ENCODE measurements around the gene DPP10.

DNA sequence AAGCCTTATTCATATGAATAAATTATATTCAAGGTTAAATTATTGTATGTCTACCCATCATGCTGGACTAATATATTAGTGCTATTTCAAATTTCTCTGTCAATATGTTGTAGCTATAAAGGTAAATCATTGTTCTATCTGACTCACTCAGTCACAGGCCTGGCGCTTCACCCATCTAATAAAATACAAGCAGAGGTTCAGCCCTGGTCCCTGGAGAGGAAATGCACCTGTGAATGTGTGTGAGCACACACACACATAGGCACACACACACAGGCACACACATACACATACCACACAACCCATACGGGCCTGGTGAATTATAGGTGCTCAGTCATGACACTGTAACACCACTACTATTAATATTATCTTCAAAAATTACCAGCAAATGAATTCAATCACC, 1396.1 kb downstream of the DPP10 start:
- TF ChIP-seq DNMT1 (CRISPR knock-in tag; IDR thresholded peaks at IDR 0.05) = no peak
- TF ChIP-seq ZBTB7A (CRISPR knock-in tag; IDR thresholded peaks at IDR 0.05) = no peak
- TF ChIP-seq, protein P1, sequence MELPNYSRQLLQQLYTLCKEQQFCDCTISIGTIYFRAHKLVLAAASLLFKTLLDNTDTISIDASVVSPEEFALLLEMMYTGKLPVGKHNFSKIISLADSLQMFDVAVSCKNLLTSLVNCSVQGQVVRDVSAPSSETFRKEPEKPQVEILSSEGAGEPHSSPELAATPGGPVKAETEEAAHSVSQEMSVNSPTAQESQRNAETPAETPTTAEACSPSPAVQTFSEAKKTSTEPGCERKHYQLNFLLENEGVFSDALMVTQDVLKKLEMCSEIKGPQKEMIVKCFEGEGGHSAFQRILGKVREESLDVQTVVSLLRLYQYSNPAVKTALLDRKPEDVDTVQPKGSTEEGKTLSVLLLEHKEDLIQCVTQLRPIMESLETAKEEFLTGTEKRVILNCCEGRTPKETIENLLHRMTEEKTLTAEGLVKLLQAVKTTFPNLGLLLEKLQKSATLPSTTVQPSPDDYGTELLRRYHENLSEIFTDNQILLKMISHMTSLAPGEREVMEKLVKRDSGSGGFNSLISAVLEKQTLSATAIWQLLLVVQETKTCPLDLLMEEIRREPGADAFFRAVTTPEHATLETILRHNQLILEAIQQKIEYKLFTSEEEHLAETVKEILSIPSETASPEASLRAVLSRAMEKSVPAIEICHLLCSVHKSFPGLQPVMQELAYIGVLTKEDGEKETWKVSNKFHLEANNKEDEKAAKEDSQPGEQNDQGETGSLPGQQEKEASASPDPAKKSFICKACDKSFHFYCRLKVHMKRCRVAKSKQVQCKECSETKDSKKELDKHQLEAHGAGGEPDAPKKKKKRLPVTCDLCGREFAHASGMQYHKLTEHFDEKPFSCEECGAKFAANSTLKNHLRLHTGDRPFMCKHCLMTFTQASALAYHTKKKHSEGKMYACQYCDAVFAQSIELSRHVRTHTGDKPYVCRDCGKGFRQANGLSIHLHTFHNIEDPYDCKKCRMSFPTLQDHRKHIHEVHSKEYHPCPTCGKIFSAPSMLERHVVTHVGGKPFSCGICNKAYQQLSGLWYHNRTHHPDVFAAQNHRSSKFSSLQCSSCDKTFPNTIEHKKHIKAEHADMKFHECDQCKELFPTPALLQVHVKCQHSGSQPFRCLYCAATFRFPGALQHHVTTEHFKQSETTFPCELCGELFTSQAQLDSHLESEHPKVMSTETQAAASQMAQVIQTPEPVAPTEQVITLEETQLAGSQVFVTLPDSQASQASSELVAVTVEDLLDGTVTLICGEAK (IDR thresholded peaks at IDR 0.05) = no peak
- TF ChIP-seq, protein P1 (CRISPR knock-in tag; IDR thresholded peaks at IDR 0.05) = no peak
- no peak for TF ChIP-seq IRF2 (CRISPR knock-in tag; IDR thresholded peaks at IDR 0.05)
- no peak for TF ChIP-seq ZNF446 (CRISPR knock-in tag; IDR thresholded peaks at IDR 0.05)
- no peak for TF ChIP-seq CTCF (CRISPR knock-in tag; IDR thresholded peaks at IDR 0.05)
- TF ChIP-seq FOXK1 (CRISPR knock-in tag; IDR thresholded peaks at IDR 0.05; ENCODE audit: borderline replicate concordance, low read depth) = no peak
- TF ChIP-seq ZBTB7B (CRISPR knock-in tag; IDR thresholded peaks at IDR 0.05) = no peak

Data from HepG2 (cell line).